HCT116 (cell line): ENCODE data around the gene KLHL24. TPM values are rescaled to one million over a fixed set of nuclear protein-coding genes. Genes with fewer than 3 reads are reported as not detected.

Experiments
- ATAC-seq: fragments of 200-7000 bp; cut with Tn5 transposase; 2 replicates; pipeline ENCODE4 v1.9.1; 2020; ENCODE audit warnings: mild to moderate bottlenecking, moderate library complexity
- BruUV-seq: library from RNA; stranded (reverse); fragments of 400-500 nt; replicated peaks from 2 replicates; lab custom pipeline; 2021; lab: Mats Ljungman, UMichigan
- CTCF ChIA-PET: fragments of 300-600 bp; sonication (Branson Sonifier 250); formaldehyde crosslinking; loops from one replicate; lab custom pipeline; 2021; ENCODE audit warnings: antibody characterized with exemption; lab: Charles Lee
- POLR2A ChIA-PET: fragments of 300-600, 350-600 bp; sonication (Branson Sonifier 250); formaldehyde crosslinking; loops from one replicate; lab custom pipeline; 2021; ENCODE audit warnings: antibody characterized with exemption; lab: Charles Lee
- RAD21 ChIA-PET, 2 experiments: fragments of 300-600 bp; sonication (Branson Sonifier 250); formaldehyde crosslinking; loops; one replicate each; lab custom pipeline; 2023; ENCODE audit warnings: low total read pairs in 2 of 2; ENCODE audit not compliant: uncharacterized antibody in 2 of 2, unreplicated experiment in 2 of 2, low non-redundant PET in 1 of 2; lab: Charles Lee
- DNase-seq: peaks from one replicate; pipeline ENCODE4 v3.0.0-alpha.2; 2010; ENCODE audit warnings: low read depth, low spot score
- H2AFZ ChIP-seq: fragments of 200-600 bp; shearing (Covaris generic), sonication (generic); 2 replicates; pipeline ENCODE4 v1.6.1; 2017; ENCODE audit warnings: low read depth, mixed run types, mixed read lengths, antibody characterized with exemption, low read length; ENCODE audit not compliant: poor library complexity, severe bottlenecking
- H3K27ac ChIP-seq: 2 replicates; pipeline ENCODE4 v1.5.1; 2012; ENCODE audit warnings: low read depth, low read length
- H3K27me3 ChIP-seq: fragments of 200-600 bp; sonication (generic); 2 replicates; pipeline ENCODE4 v1.6.1; 2016; ENCODE audit warnings: mixed run types, low read length, mixed read lengths; ENCODE audit not compliant: insufficient read depth
- H3K36me3 ChIP-seq, 2 experiments: fragments of 200-500 bp in 1 of 2; fragments of 200-600 bp in 1 of 2; sonication (Bioruptor generic) in 1 of 2; sonication (generic) in 1 of 2; 2 replicates each; pipeline versions ENCODE4 v1.5.1 to v1.6.1; 2014 to 2016; ENCODE audit warnings: low read length in 2 of 2, inconsistent platforms in 1 of 2, mixed read lengths in 1 of 2, mixed run types in 1 of 2; ENCODE audit not compliant: insufficient read depth in 2 of 2, control insufficient read depth in 1 of 2
- H3K4me1 ChIP-seq, 2 experiments: fragments of 200-600 bp in 1 of 2; sonication (generic) in 1 of 2; 2 replicates each; pipeline versions ENCODE4 v1.5.1 to v1.6.1; 2012 to 2017; ENCODE audit warnings: low read length in 2 of 2, inconsistent platforms in 1 of 2, mild to moderate bottlenecking in 1 of 2, mixed read lengths in 1 of 2, mixed run types in 1 of 2, moderate library complexity in 1 of 2; ENCODE audit not compliant: insufficient read depth in 2 of 2, control insufficient read depth in 1 of 2
- H3K4me2 ChIP-seq: fragments of 200-600 bp; sonication (generic); 2 replicates; pipeline ENCODE4 v1.6.1; 2017; ENCODE audit warnings: mixed run types, low read length, mixed read lengths
- H3K4me3 ChIP-seq, 2 experiments: fragments of 200-600 bp in 1 of 2; sonication (generic) in 1 of 2; replicated peaks in 1 of 2; 2 replicates each; pipeline ENCODE4 v1.5.1; 2011 to 2016; ENCODE audit warnings: low read length in 2 of 2, control low read depth in 1 of 2, low read depth in 1 of 2, mild to moderate bottlenecking in 1 of 2, mixed read lengths in 1 of 2, mixed run types in 1 of 2
- H3K79me2 ChIP-seq: fragments of 200-600 bp; sonication (generic); 2 replicates; pipeline ENCODE4 v1.6.1; 2017; ENCODE audit warnings: mild to moderate bottlenecking, mixed run types, low read length, moderate library complexity, mixed read lengths; ENCODE audit not compliant: insufficient read depth
- H3K9ac ChIP-seq: fragments of 200-600 bp; sonication (generic); 2 replicates; pipeline ENCODE4 v1.6.1; 2016; ENCODE audit warnings: low read length, mixed read lengths
- H3K9me2 ChIP-seq: fragments of 200-600 bp; sonication (generic), shearing (Covaris generic); 2 replicates; pipeline ENCODE4 v1.6.1; 2017; ENCODE audit warnings: mixed run types, mild to moderate bottlenecking, moderate library complexity; ENCODE audit not compliant: insufficient read depth
- H3K9me3 ChIP-seq, 2 experiments: fragments of 200-500 bp in 1 of 2; fragments of 200-600 bp in 1 of 2; sonication (Bioruptor generic) in 1 of 2; sonication (generic) in 1 of 2; 2 replicates each; pipeline ENCODE4 v1.6.1; 2014 to 2017; ENCODE audit warnings: low read length in 2 of 2, mixed read lengths in 2 of 2, inconsistent platforms in 1 of 2, low read depth in 1 of 2, mild to moderate bottlenecking in 1 of 2, mixed run types in 1 of 2, moderate library complexity in 1 of 2; ENCODE audit not compliant: control insufficient read depth in 1 of 2, insufficient read depth in 1 of 2
- H4K20me1 ChIP-seq: fragments of 200-600 bp; sonication (generic), shearing (Covaris generic); 2 replicates; pipeline ENCODE4 v1.6.1; 2017; ENCODE audit warnings: mixed run types, mild to moderate bottlenecking, moderate library complexity; ENCODE audit not compliant: insufficient read depth
- ATF3 ChIP-seq: IDR thresholded peaks from 2 replicates; pipeline ENCODE4 v1.6.1; 2012
- CBX3 ChIP-seq: IDR thresholded peaks from 2 replicates; pipeline ENCODE4 v1.6.1; 2012; ENCODE audit warnings: low read depth
- EGR1 ChIP-seq: IDR thresholded peaks from 2 replicates; pipeline ENCODE4 v1.6.1; 2012; ENCODE audit warnings: low read depth
- ELF1 ChIP-seq: IDR thresholded peaks from 2 replicates; pipeline ENCODE4 v1.6.1; 2012; ENCODE audit warnings: low read depth, borderline replicate concordance
- EZH2 ChIP-seq: fragments of 200-600 bp; sonication (generic); IDR thresholded peaks from 2 replicates; pipeline ENCODE4 v1.6.1; 2017; ENCODE audit warnings: antibody characterized with exemption, mixed run types
- EZH2phosphoT487 ChIP-seq: fragments of 200-600 bp; IDR thresholded peaks from 2 replicates; pipeline ENCODE4 v1.6.1; 2018; ENCODE audit warnings: antibody characterized with exemption, borderline replicate concordance
- FOSL1 ChIP-seq: IDR thresholded peaks from 2 replicates; pipeline ENCODE4 v1.6.1; 2012; ENCODE audit warnings: low read depth
- MAX ChIP-seq: IDR thresholded peaks from 2 replicates; pipeline ENCODE4 v1.6.1; 2012
- POLR2A ChIP-seq: IDR thresholded peaks from 2 replicates; pipeline ENCODE4 v1.7.0; 2011; ENCODE audit warnings: borderline replicate concordance; ENCODE audit not compliant: insufficient read depth, insufficient read length; ENCODE audit errors: extremely low read depth
- POLR2AphosphoS5 ChIP-seq: IDR thresholded peaks from 2 replicates; pipeline ENCODE4 v1.6.1; 2011; ENCODE audit warnings: mild to moderate bottlenecking, low read depth, low read length, moderate library complexity
- RAD21 ChIP-seq: IDR thresholded peaks from 2 replicates; pipeline ENCODE4 v1.6.1; 2012; ENCODE audit warnings: low read depth, mild to moderate bottlenecking
- REST ChIP-seq: IDR thresholded peaks from 2 replicates; pipeline ENCODE4 v1.6.1; 2012; ENCODE audit warnings: low read depth
- SIN3A ChIP-seq: IDR thresholded peaks from 2 replicates; pipeline ENCODE4 v1.6.1; 2012; ENCODE audit warnings: low read depth
- SP1 ChIP-seq: IDR thresholded peaks from 2 replicates; pipeline ENCODE4 v1.6.1; 2012; ENCODE audit warnings: low read depth
- SRF ChIP-seq: IDR thresholded peaks from 2 replicates; pipeline ENCODE4 v1.6.1; 2012; ENCODE audit warnings: low read depth
- TCF7L2 ChIP-seq: IDR thresholded peaks from 2 replicates; pipeline ENCODE4 v1.7.0; 2011; ENCODE audit warnings: borderline replicate concordance, inconsistent platforms; ENCODE audit not compliant: insufficient read depth, insufficient read length; ENCODE audit errors: extremely low read depth
- YY1 ChIP-seq: IDR thresholded peaks from 2 replicates; pipeline ENCODE4 v1.6.1; 2011; ENCODE audit warnings: low read length, low read depth, moderate library complexity, mild to moderate bottlenecking; ENCODE audit not compliant: insufficient replicate concordance; ENCODE audit errors: extremely low read depth
- ZBTB33 ChIP-seq: IDR thresholded peaks from 2 replicates; pipeline ENCODE4 v1.6.1; 2011; ENCODE audit warnings: mild to moderate bottlenecking, low read length, moderate library complexity; ENCODE audit not compliant: insufficient replicate concordance; ENCODE audit errors: extremely low read depth
- ZNF274 ChIP-seq: fragments of 200-500 bp; sonication (Bioruptor generic); IDR thresholded peaks from 2 replicates; pipeline ENCODE4 v1.6.1; 2014; ENCODE audit warnings: mild to moderate bottlenecking, low read depth, low read length, inconsistent platforms
- intact Hi-C: fragments of 100-400 bp; cut with micrococcal nuclease; formaldehyde crosslinking; loops from 2 replicates; pipeline ENCODE4 v1.10.0; 2022
- total RNA-seq: library from RNA; stranded (reverse); gene quantifications from one replicate; pipeline ENCODE4 v1.2.1, GENCODE V29; 2021; ENCODE audit not compliant: unreplicated experiment

The KLHL24 gene
- total RNA-seq, 1 experiment from 2014 or later = 21.0 TPM

- ATAC-seq (no peak), DNase-seq (no peak)
- intact Hi-C loops = no loop called here
- Histone ChIP-seq H3K4me2 (peak overlapping the region; percentile 81), H3K27me3 (no peaks in the 10 kb centered on the region), H4K20me1 (peaks cover 12% of the 10 kb centered on the region; the same call in 1 of the 2 replicates), H3K9me2 (no peaks in the 10 kb centered on the region), H3K4me3 (peak overlapping the region; percentile 79 to 99), H3K36me3 (peaks cover 0 to 2% of the 10 kb centered on the region in 2 experiments; a peak in 1 of 4 replicates), H2AFZ (no peak overlapping the region), H3K9ac (peak overlapping the region; percentile 97), H3K27ac (no peak overlapping the region; the same call in 1 of the 2 replicates), H3K9me3 (no peaks in the 10 kb centered on the region), H3K79me2 (peaks cover 67% of the 10 kb centered on the region), H3K4me1 (peaks cover 0 to 18% of the 10 kb centered on the region in 2 experiments; a peak in 3 of 4 replicates)
- no peak for TF ChIP-seq ZNF274
- TF ChIP-seq EGR1 = no peak
- no peak for TF ChIP-seq ELF1
- TF ChIP-seq ATF3 = no peak
- no peak for TF ChIP-seq FOSL1
- TF ChIP-seq RAD21 = no peak
- no peak; the same call in 1 of the 2 replicates for TF ChIP-seq SIN3A
- TF ChIP-seq SRF = no peak
- no peak for TF ChIP-seq POLR2A
- TF ChIP-seq TCF7L2 = no peak
- no peak for TF ChIP-seq EZH2
- no peak for TF ChIP-seq ZBTB33
- TF ChIP-seq MAX = no peak
- TF ChIP-seq CBX3 = no peak
- TF ChIP-seq SP1 = no peak
- no peak for TF ChIP-seq REST
- no peak for TF ChIP-seq EZH2phosphoT487
- TF ChIP-seq POLR2AphosphoS5 = no peak
- TF ChIP-seq YY1 = no peak
- ChIA-PET POLR2A (no interaction called here), CTCF (no interaction called here), RAD21 (no interaction called here)
- BruUV-seq = TSS peak; percentile 62
Observed at GRCh38 chr3:183699238-183699947, 64.0 kb downstream of the KLHL24 start.
